HG03039 (cell line): ENCODE measurements around the gene VDAC1.

Experiments
- ATAC-seq: cut with Tn5 transposase; IDR thresholded peaks from one replicate; pipeline ENCODE4 v1.9.1; 2021; ENCODE audit warnings: mild to moderate bottlenecking, moderate library complexity; ENCODE audit not compliant: unreplicated experiment

Gene VDAC1

DNA sequence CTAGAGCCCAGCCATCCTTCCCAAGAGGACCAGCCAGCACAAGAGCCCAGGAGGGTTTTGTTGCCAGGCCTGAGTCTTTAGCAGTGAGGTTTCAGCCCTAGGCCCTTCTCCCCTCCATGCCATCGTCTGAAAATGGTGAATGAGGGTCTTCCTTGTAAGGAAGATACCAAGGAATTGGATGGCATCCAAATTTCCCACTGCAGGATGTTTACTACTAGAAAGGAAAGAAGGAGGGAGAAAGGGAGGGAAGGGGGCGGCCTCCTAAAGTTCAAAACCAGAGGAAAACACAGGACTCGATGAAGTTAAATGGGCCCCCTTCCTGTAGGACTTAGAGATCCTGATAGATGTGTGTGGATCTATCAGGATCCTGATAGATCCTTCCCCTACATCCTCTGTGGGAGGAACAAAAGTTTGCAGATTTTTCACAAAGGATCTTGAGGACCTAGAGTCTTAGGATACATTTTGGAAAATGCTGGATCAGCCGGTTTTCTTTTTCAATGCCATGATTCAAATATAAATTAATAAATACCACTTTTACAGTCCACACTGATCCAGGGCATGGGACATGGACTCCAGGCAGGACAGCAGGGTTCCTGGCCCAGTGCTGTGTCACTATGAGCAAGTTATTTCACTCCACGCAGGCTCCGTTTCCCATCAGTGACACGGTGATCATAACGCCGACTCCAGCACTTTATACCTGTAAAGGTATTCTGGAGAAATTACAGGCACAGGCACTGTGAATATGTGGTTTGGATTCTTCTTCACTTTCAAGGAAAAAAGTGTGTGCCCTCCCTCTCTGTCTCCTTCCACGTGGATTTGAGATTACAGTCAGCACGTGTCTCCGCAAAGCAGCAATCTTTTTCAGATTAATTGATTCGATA, 77.2 kb downstream of the VDAC1 start:
- ATAC-seq: no peak

DNA sequence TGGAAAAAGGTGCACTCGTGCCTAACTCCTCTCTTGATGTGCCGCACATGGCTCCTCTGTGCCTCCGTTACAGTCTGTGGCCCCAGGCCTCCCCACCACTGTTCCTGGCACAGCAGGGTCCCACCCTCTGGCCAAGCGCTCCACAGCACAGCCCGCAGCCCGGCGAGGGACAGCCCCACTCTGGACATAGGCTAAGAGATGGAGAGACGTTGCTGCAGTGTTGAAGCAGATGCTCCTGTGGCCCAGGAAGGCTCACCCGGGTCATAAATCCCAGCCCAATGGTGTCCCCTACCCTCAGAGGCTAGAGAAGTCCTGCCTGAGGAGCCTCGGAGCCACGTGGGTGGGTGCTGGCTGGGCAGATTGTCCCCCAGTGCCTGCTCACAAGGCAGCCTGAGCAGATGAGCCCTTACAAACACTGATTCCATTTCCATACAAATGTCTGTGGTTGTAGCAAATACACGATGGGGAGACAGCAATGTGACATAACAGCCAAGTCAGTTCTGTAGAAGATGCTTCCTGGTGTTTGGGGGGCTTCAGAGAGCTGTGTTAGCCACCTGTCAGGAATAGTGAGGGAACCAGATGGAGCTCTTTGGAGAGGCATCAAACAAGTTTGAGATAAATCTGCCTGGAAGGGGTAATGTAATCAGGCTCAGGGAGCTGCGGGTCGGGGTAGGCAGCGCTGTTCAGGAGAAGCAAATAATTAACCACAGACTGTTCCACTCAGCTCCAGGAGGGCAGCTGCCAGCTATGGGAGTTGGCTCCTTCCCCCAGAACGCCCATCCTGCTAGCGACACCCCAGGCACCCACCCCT, 78.1 kb downstream of the VDAC1 start:
- ATAC-seq: no peak

DNA sequence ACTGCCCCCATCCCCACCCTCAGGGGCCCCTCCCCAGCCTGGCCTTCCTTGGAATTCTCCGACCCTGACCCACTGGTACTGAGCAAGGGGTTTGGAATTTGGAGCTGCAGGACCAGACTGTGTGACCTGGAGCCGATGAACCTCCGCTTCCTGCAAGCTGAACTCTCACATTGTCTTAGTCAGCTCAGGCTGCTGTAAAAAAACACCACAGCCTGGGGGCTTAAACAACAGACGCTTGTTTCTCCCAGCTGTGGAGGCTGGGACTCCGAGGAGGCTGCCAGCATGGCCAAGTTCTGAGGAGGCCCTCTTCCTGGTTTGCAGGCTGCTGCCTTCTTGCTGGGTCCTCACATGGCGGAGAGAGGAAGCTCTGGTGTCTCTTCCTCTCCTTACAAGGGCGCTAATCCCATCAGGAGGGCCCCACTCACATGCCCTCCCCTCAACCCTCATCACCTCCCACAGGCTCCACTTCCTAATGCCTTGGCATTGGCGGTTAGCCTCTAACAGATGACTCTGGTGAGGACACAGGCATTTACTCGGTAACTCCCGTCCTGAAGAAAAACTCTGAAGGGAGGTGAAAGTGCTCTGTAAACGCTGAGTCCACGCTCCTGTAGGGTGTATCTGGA, 78.8 kb downstream of the VDAC1 start:
- ATAC-seq: no peak

DNA sequence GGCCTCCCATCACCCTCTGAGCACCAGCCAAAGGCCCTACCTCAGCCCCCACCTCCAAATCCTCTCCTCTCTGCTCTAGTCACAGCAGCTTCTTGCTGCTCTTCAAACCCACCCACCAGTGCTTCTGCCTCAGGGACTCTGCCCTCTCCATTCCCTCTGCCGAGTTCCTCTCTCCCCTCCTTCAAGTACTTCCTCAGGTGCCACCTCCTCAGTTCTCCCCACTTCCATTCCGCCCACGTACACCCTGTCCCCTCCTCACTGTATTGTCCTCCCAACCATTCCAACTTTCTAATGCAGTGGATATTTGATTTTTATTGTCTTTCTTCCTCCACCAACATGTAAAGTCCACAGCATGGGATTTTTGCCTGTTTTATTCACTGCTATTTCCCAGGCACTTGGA, 79.5 kb downstream of the VDAC1 start:
- no peak for ATAC-seq

DNA sequence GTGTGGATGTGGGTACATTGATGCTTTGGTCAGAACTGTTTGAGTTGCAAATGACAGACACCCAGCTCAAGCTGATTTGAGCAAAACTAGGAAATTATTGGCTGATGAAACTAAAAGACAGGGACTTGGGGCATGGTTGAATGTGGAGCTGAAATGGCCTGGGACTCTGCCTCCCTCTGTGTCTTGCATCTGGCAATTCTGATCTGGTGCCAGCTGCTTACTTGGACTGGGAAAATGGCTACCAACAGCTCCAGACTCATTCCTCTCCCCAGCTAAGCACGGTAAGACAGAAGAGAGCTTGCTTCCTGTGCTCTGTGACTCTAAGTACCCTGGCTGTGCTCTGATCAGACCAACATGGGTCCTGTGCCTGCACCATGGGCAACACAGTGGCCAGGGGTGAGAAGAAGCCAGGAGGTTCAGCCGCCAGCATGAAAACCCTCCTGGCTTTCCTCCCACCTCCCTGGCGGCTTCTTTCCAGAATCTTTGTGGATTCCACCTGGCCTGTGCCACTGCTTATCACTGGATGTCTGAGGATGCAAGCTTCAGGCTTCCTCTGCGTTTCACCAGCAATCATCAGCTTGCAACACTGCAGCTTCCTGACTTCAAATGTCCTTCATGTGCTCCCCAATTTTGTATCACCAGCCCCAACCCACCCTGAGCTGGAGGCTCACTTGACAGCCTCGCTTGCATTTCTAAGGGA, 80.4 kb downstream of the VDAC1 start:
- ATAC-seq: no peak

DNA sequence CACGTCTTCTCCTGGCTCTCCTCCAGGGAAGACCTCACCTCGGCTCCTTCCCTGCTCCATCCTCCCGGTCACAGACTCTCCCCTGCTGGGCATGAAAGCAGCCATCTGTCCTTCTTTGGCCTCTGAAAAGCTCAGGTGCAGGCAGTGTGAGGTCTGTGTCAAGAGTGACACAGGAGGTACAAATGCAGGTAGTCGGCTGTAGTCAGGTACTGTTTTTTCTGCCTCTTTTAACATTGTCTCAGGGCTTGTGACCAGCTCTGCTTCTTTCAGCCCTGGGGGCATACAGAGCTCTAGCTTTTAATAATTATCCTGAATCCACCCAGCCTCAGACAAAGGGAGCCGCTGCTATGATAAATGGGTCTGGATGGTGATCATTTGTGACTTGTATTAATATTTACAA, 82.8 kb downstream of the VDAC1 start:
- no peak for ATAC-seq
